K562 (cell line): Measurements from ENCODE around the gene TBC1D12. TPM values are rescaled to one million over a fixed set of nuclear protein-coding genes. Genes with fewer than 3 reads are reported as not detected.

Experiments used
- ATAC-seq: fragments of 200-7000 bp; cut with Tn5 transposase; 3 replicates; pipeline ENCODE4 v1.9.1; 2020; ENCODE audit warnings: moderate library complexity
- BruUV-seq: library from RNA; stranded (reverse); fragments of 400-500 nt; replicated peaks from 2 replicates; lab custom pipeline; 2021; lab: Mats Ljungman, UMichigan
- CTCF ChIA-PET: fragments of 300-600 bp; formaldehyde crosslinking; extraction: SDS; loops from one replicate; lab custom pipeline; 2021; ENCODE audit warnings: low intra/inter-chr PET ratio; lab: Yijun Ruan, JAX
- POLR2A ChIA-PET: fragments of 300-600, 350-650 bp; sonication (Branson Sonifier 250); formaldehyde crosslinking; extraction: SDS; loops from one replicate; lab custom pipeline; 2021; ENCODE audit warnings: antibody characterized with exemption, inconsistent platforms; lab: Yijun Ruan, JAX
- DNase-seq, 4 experiments: peaks; one replicate each; pipeline versions ENCODE4 v3.0.0 to v3.0.0-alpha.2; 2011 to 2018; ENCODE audit warnings: low spot score in 3 of 4, mixed read lengths in 3 of 4; ENCODE audit errors: extremely low read depth in 1 of 4
- FAIRE-seq: peaks from 2 replicates; lab custom pipeline; 2011; peaks lifted over from hg19 to GRCh38; lab: Jason Lieb, UNC
- H2AFZ ChIP-seq: 2 replicates; pipeline ENCODE4 v1.6.0; 2011; ENCODE audit warnings: low read depth, low read length, control low read depth, inconsistent platforms
- H3K27ac ChIP-seq: fragments of 200-600 bp; 3 replicates; pipeline ENCODE4 v1.8.0; 2011; ENCODE audit warnings: low read depth, mild to moderate bottlenecking, control low read depth, inconsistent platforms, low read length, moderate library complexity, mixed read lengths; ENCODE audit errors: extremely low read depth
- H3K27me3 ChIP-seq, 2 experiments: fragments of 300-600 bp in 1 of 2; 2 replicates in 1 of 2; 3 replicates in 1 of 2; pipeline versions ENCODE4 v1.6.0 to v1.8.0; 2011; ENCODE audit warnings: inconsistent platforms in 2 of 2, low read length in 2 of 2, mild to moderate bottlenecking in 1 of 2, mixed read lengths in 1 of 2, moderate library complexity in 1 of 2; ENCODE audit not compliant: control insufficient read depth in 2 of 2, insufficient read depth in 2 of 2
- H3K36me3 ChIP-seq: fragments of 300-600 bp; 3 replicates; pipeline ENCODE4 v1.8.0; 2011; ENCODE audit warnings: mild to moderate bottlenecking, low read length, inconsistent platforms; ENCODE audit not compliant: control insufficient read depth, insufficient read depth
- H3K4me1 ChIP-seq, 2 experiments: fragments of 200-600 bp in 1 of 2; replicated peaks in 1 of 2; 2 replicates in 1 of 2; 3 replicates in 1 of 2; pipeline versions ENCODE4 v1.5.1 to v1.8.0; 2011; ENCODE audit warnings: inconsistent platforms in 2 of 2, low read length in 2 of 2, mild to moderate bottlenecking in 1 of 2, mixed read lengths in 1 of 2, moderate library complexity in 1 of 2; ENCODE audit not compliant: control insufficient read depth in 2 of 2, insufficient read depth in 2 of 2
- H3K4me2 ChIP-seq: 2 replicates; pipeline ENCODE4 v1.6.1; 2011; ENCODE audit warnings: low read length, control low read depth, inconsistent platforms, mixed read lengths; ENCODE audit not compliant: insufficient read depth
- H3K4me3 ChIP-seq: fragments of 200-600 bp; sonication (generic), shearing (Covaris generic); 2 replicates; pipeline ENCODE4 v1.5.1; 2016; ENCODE audit warnings: control low read depth, inconsistent platforms
- H3K79me2 ChIP-seq: fragments of 200-600 bp; 3 replicates; pipeline ENCODE4 v1.8.0; 2011; ENCODE audit warnings: low read length, inconsistent platforms; ENCODE audit not compliant: control insufficient read depth, insufficient read depth
- H3K9ac ChIP-seq, 2 experiments: 2 replicates each; pipeline versions ENCODE4 v1.6.0 to v1.6.1; 2011; ENCODE audit warnings: low read depth in 2 of 2, low read length in 2 of 2, control low read depth in 1 of 2, inconsistent platforms in 1 of 2, mild to moderate bottlenecking in 1 of 2, mixed read lengths in 1 of 2; ENCODE audit not compliant: insufficient read depth in 1 of 2
- H3K9me1 ChIP-seq: one replicate; pipeline ENCODE4 v1.6.0; 2011; ENCODE audit warnings: inconsistent platforms, mild to moderate bottlenecking, low read length, moderate library complexity; ENCODE audit not compliant: control insufficient read depth, insufficient read depth
- H3K9me3 ChIP-seq: replicated peaks from 2 replicates; pipeline ENCODE4 v1.5.1; 2011; ENCODE audit warnings: low read depth, low read length, inconsistent platforms; ENCODE audit not compliant: control insufficient read depth, insufficient read depth
- H4K20me1 ChIP-seq: replicated peaks from 2 replicates; pipeline ENCODE4 v1.6.1; 2011; ENCODE audit warnings: low read length, inconsistent platforms, mixed read lengths; ENCODE audit not compliant: control insufficient read depth, insufficient read depth
- CBX3 ChIP-seq, 2 experiments: IDR thresholded peaks; 1 replicate in 1 of 2; 2 replicates in 1 of 2; pipeline ENCODE4 v1.6.1; 2012; ENCODE audit warnings: inconsistent platforms in 2 of 2, low read length in 2 of 2, borderline replicate concordance in 1 of 2, control low read depth in 1 of 2
- CREM ChIP-seq: IDR thresholded peaks from 2 replicates; pipeline ENCODE4 v1.6.1; 2014; ENCODE audit warnings: antibody characterized with exemption, low read depth
- IRF9 ChIP-seq: fragments of 450-650 bp; IDR thresholded peaks from 2 replicates; pipeline ENCODE4 v1.6.1; 2016; ENCODE audit warnings: missing biosample characterization, missing genetic modification characterization
- RBM25 ChIP-seq: fragments of 200-400 bp; formaldehyde crosslinking; IDR thresholded peaks from 2 replicates; pipeline ENCODE4 v1.6.1; 2018; ENCODE audit warnings: low read length, low read depth, moderate library complexity; ENCODE audit not compliant: severe bottlenecking
- SMAD2 ChIP-seq: fragments of 150-350 bp; IDR thresholded peaks from 2 replicates; pipeline ENCODE4 v1.6.1; 2014; ENCODE audit warnings: low read depth, mild to moderate bottlenecking, low read length
- WGBS: fragments of 100-300 bp; shearing (Covaris generic); methylation state at CpG from one replicate; pipeline ENCODE4 v1.1.6; 2016; ENCODE audit warnings: low coverage, mixed read lengths; ENCODE audit not compliant: insufficient coverage; ENCODE audit errors: missing lambda C conversion rate; 5-methylcytosine and 5-hydroxymethylcytosine counted together
- in situ Hi-C: fragments of 300-500 bp; cut with MboI; formaldehyde crosslinking; loops from 4 replicates; pipeline ENCODE4 v1.15.0; 2018; ENCODE audit warnings: inconsistent platforms, mixed read lengths
- intact Hi-C: fragments of 100-400 bp; cut with micrococcal nuclease; formaldehyde crosslinking; loops from 2 replicates; pipeline ENCODE4 v1.14.2; 2022
- polyA plus RNA-seq, 8 experiments: library from polyadenylated mRNA; depleted of rRNA in 4 of 8; stranded (reverse) in 5 of 8; unstranded in 3 of 8; fragments of >200 nt; fragmentation: Nextera tagmentation in 2 of 8; fragmentation: Illumina TruSeq in 1 of 8; extraction: Ambion mirVana in 2 of 8; extraction: Trizol in 1 of 8; gene quantifications; 2 replicates each; pipeline versions ENCODE4 v1.2.1 to v1.2.3, GENCODE V29; 2011 to 2014; ENCODE audit warnings: inconsistent platforms in 1 of 8, missing spikeins in 1 of 8
- total RNA-seq, 7 experiments: library from RNA; depleted of rRNA in 6 of 7; stranded (reverse); fragments of >200 nt in 6 of 7; fragmentation: Illumina TruSeq in 2 of 7; extraction: Trizol in 2 of 7; gene quantifications; 2 replicates each; pipeline versions ENCODE4 v1.2.1 to v1.2.3, GENCODE V29; 2011 to 2021; ENCODE audit warnings: low replicate concordance in 1 of 7

TBC1D12 gene
- total and polyA plus RNA-seq, 9 of the 15 experiments (the other 6 are each of a cell fraction or from before 2014, with no cell fraction given): 2.1 to 6.7 (median 3.9) TPM

DNA sequence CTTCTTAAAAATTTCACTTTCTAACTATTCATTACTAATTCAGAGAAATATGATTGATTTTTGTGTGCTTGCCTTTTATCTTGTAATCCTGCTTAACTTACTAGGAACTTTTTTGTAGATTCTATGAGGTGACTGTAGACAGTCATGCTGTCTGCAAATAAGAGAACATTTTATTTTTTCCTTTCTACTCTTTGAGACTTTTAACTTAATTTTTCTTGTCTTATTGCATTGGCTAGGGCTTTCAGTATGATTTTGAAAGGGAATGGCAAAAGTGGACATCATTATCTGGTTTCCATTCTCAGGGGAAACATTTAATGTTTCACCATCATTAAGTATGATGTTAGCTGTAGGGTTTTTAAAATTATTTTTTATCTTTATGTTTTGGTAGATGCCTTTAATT is 23.6 kb downstream of the TBC1D12 start:
- H3K4me2 ChIP-seq: no peak overlapping the region
- FAIRE-seq: no peak
- in situ Hi-C loops: no loop called here

GRCh38 chr10:94427166-94427565 is 24.8 kb downstream of the TBC1D12 start:
- in situ Hi-C loops: no loop called here
- no peak overlapping the region for H2AFZ ChIP-seq
- H3K4me1 ChIP-seq: no peaks in the 10 kb centered on the region
- intact Hi-C loops: no loop called here
- FAIRE-seq: no peak
- WGBS: 53% methylated on average over 1 of the region's 1 CpG
- no peak overlapping the region for H3K27ac ChIP-seq
- no TSS peak for BruUV-seq
- no peak for DNase-seq
- H3K9ac ChIP-seq: no peak overlapping the region
- H3K9me1 ChIP-seq: no peaks in the 10 kb centered on the region
- no peaks in the 10 kb centered on the region for H3K36me3 ChIP-seq
- no peak overlapping the region for H3K4me2 ChIP-seq
- H3K27me3 ChIP-seq: no peaks in the 10 kb centered on the region
- H4K20me1 ChIP-seq: no peaks in the 10 kb centered on the region
- no peaks in the 10 kb centered on the region; the same call in 1 of the 2 replicates for H3K9me3 ChIP-seq
- peaks cover 10% of the 10 kb centered on the region for H3K79me2 ChIP-seq
- H3K4me3 ChIP-seq: no peak overlapping the region
- no peak for TF ChIP-seq CREM
- TF ChIP-seq IRF9 (tag): no peak
- POLR2A ChIA-PET: no interaction called here
- no peak for ATAC-seq
- CTCF ChIA-PET: no interaction called here

More for the DNA sequence above, 23.6 kb downstream of the TBC1D12 start:
- TF ChIP-seq CBX3 (IDR thresholded peaks at IDR 0.05; ENCODE audit: borderline replicate concordance in 1 of 2, low read length in 2 of 2): 0 out of 3 replicates have a peak, but pooled peaks of 1 of the 2 experiments have one; percentile 28
- TF ChIP-seq RBM25: peak; percentile 48
- no peak for TF ChIP-seq SMAD2
- BruUV-seq: no TSS peak
- DNase-seq (no peak), ATAC-seq (no peak)
- Histone ChIP-seq H3K9me1 (no peaks in the 10 kb centered on the region), H3K9me3 (no peaks in the 10 kb centered on the region; the same call in 1 of the 2 replicates), H3K79me2 (peaks cover 10% of the 10 kb centered on the region), H3K36me3 (no peaks in the 10 kb centered on the region), H3K27me3 (no peaks in the 10 kb centered on the region), H2AFZ (no peak overlapping the region), H4K20me1 (no peaks in the 10 kb centered on the region), H3K27ac (no peak overlapping the region), H3K4me1 (no peaks in the 10 kb centered on the region), H3K4me3 (no peak overlapping the region), H3K9ac (no peak overlapping the region)
- intact Hi-C loops: no loop called here
- CTCF ChIA-PET: no interaction called here
- POLR2A ChIA-PET: no interaction called here
